ENCODE measurements around the gene SBF2. TPM values are rescaled to one million over a fixed set of nuclear protein-coding genes. Genes with fewer than 3 reads are reported as not detected.

SBF2 gene
- total and polyA plus RNA-seq, 9 of the 15 experiments (the other 6 are each of a cell fraction or from before 2014, with no cell fraction given): 0.80 to 9.5 (median 5.0) TPM

GRCh38 chr11:10058356-10058755 lies 235.7 kb downstream of the SBF2 start (continued):
- TF ChIP-seq ZNF407 (IDR thresholded peaks at IDR 0.05; ENCODE audit: low read depth) (no peak), KAT7 (CRISPR knock-in tag; IDR thresholded peaks at IDR 0.05; ENCODE audit: borderline replicate concordance) (no peak), ZNF239 (CRISPR knock-in tag; IDR thresholded peaks at IDR 0.05) (no peak), HCFC1 (IDR thresholded peaks at IDR 0.05; ENCODE audit: low read depth, low read length) (no peak), TRIM24 (IDR thresholded peaks at IDR 0.05) (no peak)
